Cardiac septum (tissue), 1 donor: Measurements from ENCODE around the gene NEU4. TPM values are rescaled to one million over a fixed set of nuclear protein-coding genes. Genes with fewer than 3 reads are reported as not detected.
"Not testable (repeated sequence)": the region's sequence is repeated elsewhere in the genome, so short reads cannot be mapped to it uniquely, and the experiment has no call there.

Source experiments
- DNase-seq: peaks from one replicate; pipeline ENCODE4 v3.0.0-alpha.2; 2020; ENCODE audit warnings: low spot score
- intact Hi-C: fragments of 100-400 bp; cut with DNase I; formaldehyde crosslinking; loops from one replicate; pipeline ENCODE4 v1.14.0; 2022
- total RNA-seq: library from RNA; stranded (reverse); fragmentation: NEBNext Ultra II Directional; extraction: Animal tissue kit (Norgen Biotek cat#: 25700); gene quantifications from one replicate; pipeline ENCODE4 v1.2.1, GENCODE V29; 2021
- donor health status: DM: no; HTN: no; CAD: no.

NEU4 gene
- total RNA-seq, 1 donor from 2014 or later: not detected

DNA sequence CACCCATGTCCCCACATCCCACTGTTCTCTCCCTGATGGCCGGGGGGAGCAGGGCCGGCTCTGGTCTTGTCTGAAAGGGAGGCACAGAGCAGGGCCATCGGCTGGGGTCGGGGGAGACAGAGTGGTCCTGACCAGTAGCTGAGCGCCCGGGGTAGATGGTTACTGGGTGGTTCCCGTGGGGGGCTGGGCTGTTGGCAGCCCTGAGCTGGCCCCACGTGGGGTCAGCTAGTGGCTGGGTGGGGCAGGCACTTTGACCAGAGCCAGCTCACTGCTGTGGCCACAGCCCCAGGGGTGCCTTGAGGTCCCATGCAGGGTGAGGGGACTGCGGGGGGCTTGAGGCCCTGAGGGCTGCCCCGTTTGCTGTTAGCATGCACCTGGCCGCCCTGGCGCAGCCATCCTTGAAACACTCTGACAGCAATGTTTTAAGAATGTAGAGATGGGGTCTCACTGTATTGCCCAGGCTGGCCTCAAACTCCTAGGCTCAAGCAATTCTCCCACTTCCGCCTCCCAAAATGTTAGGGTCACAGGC lies 12.3 kb upstream of the NEU4 start:
- peak; percentile 69 for DNase-seq
- intact Hi-C loops: no loop called here

- DNase-seq: no peak
- intact Hi-C loops: no loop called here
Observed at GRCh38 chr2:241797441-241798080, 11.4 kb upstream of the NEU4 start.

DNA sequence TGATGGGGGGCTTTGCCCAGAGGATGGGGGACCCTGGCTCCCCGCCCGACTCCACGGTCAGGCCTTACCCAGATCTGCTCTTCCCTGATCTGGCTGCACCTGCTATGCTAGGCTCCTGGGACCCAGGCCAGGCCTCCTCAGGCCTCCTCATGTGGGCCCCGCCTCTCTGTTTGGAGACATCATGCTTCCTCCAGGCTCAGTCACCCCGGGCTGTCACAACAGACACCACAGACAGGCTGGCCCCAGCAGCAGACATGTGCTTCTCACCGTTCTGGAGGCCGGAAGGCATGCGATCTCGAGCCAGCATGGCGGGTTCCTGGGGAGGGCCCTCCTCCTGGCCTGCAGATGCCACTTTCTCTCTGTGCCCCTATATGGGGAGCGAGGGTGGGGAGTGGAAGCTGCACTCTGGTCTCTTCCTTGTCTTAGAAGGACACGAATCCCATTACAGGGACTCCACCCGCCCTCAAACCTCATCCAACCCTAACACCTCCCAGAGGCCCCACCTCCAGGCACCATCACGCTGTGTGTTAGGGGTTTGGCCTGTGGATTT lies 10.8 kb upstream of the NEU4 start:
- intact Hi-C loops: no loop called here
- peak; percentile 61 for DNase-seq

DNA sequence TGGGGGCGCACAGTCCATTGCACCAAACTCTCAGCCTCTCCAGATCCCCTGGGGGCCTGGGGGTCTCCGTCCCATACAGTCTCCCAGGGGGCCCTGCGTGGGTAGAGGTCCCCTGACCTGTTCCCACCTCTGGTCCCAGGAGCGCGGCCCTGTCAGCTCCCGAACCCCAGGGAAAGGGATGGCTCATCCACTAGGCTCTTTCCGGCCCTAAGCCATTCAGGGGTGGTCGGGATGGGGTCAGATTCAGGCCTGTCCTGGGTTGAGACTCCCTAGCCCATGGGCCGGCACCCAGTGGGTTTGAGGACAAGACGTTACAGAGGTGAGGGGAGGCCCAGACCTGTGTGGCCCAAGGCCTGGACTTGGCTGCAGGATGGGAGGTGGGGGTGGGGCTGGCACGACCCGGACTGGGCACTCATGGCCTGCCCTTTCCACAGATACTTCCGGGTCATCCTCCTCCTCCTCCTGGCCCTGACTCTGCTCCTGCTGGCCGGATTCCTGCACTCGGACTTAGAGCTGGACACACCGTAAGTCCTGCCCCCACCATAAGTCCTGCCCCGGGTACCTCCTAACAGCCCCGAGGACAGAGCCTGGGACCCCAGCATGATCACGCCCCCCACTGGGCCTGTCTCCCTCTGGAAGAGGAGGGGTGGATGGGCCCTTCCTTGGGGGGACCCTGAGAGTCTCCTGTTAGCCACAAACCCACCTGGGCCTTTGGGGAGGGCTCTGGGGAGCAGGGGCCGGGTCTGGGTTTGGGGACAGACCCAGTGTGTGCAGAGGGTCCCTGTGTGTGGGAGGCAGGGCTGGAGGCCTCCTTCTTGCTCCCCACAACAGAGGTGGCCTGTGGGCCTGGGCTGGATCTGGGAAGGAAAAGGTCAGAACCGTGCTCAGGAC lies 10.1 kb upstream of the NEU4 start:
- intact Hi-C loops: no loop called here

GRCh38 chr2:241799522-241800197 lies 9.3 kb upstream of the NEU4 start:
- intact Hi-C loops: no loop called here
- DNase-seq: peak; percentile 63

More for the DNA sequence above, 10.1 kb upstream of the NEU4 start:
- DNase-seq: peak; percentile 75

GRCh38 chr2:241800198-241800903 lies 8.6 kb upstream of the NEU4 start:
- DNase-seq: peak; percentile 71
- intact Hi-C loops: not testable (repeated sequence)

- intact Hi-C loops: no loop called here
- no peak for DNase-seq
Observed at GRCh38 chr2:241801611-241802420, 7.2 kb upstream of the NEU4 start.

- intact Hi-C loops: no loop called here
- DNase-seq: no peak
Observed at GRCh38 chr2:241802421-241803318, 6.3 kb upstream of the NEU4 start.

GRCh38 chr2:241803387-241804325 lies 5.3 kb upstream of the NEU4 start:
- no peak for DNase-seq
- intact Hi-C loops: no loop called here

DNA sequence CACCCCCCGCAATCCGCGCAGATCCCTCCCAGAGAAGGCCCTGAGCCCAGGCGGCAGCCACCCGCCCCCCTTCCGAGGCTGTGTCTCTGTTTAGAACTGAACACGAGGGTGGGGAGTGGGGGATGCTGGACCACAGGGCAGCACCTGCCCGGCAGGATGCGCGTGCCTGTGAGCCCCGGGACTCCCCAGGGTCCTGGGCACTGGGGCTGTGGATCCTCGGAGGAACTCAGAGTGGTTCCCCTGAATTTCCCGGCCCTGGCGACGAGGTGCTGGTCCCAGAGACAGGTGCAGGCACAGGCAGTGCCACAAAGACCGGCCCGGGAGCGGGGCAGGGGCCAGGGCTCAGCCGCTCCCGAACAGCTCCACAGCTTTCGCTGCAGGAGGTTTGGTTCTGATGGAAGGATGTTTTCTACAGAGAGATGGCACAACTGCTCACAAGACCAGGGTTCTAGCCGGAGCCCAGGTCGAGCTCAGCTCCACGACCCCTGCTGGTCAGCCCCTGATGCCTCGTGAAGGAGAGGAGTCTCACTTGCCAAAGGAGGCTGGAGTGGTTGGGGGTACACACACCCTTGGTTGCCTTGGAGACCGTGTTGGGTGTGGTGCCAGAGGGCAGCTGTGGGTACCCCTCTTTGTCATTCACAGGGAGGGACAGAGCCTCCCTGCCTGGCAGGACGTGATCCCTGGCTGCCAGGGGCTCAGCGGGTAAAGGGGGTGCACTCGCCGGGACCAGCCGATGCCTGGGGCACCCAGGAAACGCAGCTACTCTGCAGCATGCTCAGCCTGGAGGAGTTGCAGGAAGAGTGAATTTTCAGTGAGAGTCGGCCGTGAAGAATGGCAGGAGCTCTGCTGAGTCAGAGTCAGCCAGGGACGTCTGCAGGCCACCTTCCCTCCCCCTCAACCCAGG lies 4.4 kb upstream of the NEU4 start:
- intact Hi-C loops: no loop called here
- DNase-seq: no peak

DNA sequence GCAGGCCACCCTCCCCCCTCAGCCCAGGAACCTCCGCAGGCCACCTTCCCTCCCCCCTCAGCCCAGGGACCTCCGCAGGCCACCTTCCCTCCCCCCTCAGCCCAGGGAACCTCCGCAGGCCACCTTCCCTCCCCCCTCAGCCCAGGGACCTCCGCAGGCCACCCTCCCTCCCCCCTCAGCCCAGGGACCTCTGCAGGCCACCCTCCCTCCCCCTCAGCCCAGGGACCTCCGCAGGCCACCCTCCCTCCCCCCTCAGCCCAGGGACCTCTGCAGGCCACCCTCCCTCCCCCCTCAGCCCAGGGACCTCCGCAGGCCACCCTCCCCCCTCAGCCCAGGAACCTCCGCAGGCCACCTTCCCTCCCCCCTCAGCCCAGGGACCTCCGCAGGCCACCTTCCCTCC lies 2.8 kb upstream of the NEU4 start:
- intact Hi-C loops, DNase-seq: not testable (repeated sequence)

DNA sequence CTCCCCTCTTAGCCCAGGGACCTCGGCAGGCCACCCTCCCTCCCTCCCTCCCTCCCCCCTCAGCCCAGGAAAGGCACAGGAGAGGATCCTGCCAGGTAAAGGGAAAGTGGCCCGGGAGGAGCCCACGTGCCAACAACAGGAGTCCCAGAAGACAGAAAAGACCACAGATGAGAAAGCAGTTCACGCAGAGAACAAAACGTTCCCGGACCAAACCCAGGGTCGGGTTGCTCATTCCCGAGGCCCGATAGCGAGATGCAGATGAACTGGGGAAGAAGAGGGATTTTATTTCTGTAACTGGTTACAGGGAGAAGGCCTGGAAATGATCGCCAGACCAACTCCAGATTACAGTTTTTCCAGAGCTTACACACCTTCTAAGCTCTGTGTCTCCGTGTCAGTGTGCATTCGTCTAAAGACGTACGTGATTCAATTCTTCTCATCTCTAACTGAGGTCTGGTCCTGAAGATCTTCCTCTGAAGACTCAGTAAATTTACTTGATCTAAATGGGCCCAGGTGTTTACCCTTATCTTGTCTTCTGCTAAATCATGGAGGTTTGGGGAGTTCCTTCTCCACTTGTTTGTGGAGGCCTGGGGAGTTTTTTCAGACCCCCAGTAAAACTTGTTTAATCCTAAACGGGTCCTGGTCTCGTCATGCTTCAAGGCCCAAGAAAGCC lies 807 bp upstream of the NEU4 start:
- no peak for DNase-seq
- intact Hi-C loops: no loop called here

- intact Hi-C loops: loop anchor here (1.0 kb wide), 1 partner anchor 49 kb away; the partner anchor contains the start of gene PDCD1
- peak; percentile 70 for DNase-seq
Observed at GRCh38 chr2:241809383-241810306, 652 bp downstream of the NEU4 start.
